GM12864 (cell line): ENCODE measurements around the gene REC114.

ENCODE experiments used
- DNase-seq: peaks from one replicate; pipeline ENCODE4 v3.0.0-alpha.2; 2011; ENCODE audit warnings: low read depth
- H3K4me3 ChIP-seq: 2 replicates; pipeline ENCODE4 v1.5.1; 2011; ENCODE audit warnings: mild to moderate bottlenecking, low read depth, low read length, control low read depth
- TF ChIP-seq, protein P1 (sequence below): IDR thresholded peaks from 2 replicates; pipeline ENCODE4 v1.5.1; 2011; ENCODE audit warnings: low read depth, mild to moderate bottlenecking, moderate library complexity, low read length, control low read depth, inconsistent platforms; ENCODE audit errors: missing control alignments

REC114 gene

DNA sequence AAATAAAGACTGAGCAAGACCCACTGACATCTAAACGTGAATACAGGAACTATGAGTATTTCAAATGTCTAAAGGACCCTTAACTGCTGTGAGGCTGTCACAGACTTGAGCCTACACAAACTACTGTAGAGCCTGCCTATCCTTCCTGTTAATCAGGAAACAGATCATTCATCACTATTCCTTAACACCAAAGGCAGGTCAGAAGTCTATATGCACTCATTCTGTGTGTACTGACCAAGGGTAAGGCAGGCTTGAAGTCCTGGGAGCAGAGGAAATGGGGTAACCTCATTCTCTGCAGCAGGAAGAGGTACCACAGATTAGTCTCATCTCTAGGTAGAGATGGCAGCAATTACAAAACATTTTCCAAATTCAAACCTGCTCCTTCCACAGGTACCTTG is 159.5 kb downstream of the REC114 start:
- no peak for DNase-seq
- no peak overlapping the region for H3K4me3 ChIP-seq
- TF ChIP-seq, protein P1, sequence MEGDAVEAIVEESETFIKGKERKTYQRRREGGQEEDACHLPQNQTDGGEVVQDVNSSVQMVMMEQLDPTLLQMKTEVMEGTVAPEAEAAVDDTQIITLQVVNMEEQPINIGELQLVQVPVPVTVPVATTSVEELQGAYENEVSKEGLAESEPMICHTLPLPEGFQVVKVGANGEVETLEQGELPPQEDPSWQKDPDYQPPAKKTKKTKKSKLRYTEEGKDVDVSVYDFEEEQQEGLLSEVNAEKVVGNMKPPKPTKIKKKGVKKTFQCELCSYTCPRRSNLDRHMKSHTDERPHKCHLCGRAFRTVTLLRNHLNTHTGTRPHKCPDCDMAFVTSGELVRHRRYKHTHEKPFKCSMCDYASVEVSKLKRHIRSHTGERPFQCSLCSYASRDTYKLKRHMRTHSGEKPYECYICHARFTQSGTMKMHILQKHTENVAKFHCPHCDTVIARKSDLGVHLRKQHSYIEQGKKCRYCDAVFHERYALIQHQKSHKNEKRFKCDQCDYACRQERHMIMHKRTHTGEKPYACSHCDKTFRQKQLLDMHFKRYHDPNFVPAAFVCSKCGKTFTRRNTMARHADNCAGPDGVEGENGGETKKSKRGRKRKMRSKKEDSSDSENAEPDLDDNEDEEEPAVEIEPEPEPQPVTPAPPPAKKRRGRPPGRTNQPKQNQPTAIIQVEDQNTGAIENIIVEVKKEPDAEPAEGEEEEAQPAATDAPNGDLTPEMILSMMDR: no peak

DNA sequence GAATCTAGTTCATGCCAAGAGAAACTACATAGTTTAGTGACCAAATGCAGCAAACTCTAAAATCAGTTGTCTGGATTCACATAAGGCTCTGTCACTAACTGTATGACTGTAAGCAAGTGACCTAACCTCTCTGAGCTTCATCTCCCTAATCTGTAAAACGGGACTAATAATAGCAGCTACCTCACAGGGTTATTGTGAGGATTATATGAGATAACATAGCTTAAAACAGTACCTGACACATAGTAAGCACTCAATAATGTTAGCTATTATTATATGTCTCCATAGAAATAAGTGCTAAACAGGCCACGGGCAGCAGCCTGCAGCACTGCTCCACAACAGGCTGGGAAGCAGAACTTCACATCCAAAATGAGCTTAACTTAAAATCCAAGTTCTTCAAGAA is 160.0 kb downstream of the REC114 start:
- DNase-seq: no peak
- TF ChIP-seq, protein P1: no peak

DNA sequence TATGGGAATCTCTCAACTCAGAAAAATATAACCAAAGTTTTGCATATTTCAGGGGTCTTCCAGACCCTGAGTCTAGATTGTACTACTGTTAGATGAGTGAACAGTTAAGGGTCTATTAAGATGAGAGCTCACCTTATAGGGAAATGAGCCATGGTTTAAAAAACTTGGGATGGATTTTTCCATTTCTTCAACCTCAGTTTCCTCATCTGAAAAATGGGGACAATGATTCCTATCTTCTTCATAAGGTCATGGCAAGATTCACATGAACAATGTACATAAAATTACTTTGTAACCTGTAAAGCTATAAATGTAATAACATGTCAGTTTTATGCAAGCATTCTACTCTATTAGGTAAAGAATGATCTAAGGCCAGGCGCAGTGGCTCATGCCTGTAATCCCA is 161.5 kb downstream of the REC114 start:
- TF ChIP-seq, protein P1: no peak
- no peak overlapping the region for H3K4me3 ChIP-seq
- DNase-seq: no peak

More for the DNA sequence above, 160.0 kb downstream of the REC114 start:
- no peak overlapping the region for H3K4me3 ChIP-seq

DNA sequence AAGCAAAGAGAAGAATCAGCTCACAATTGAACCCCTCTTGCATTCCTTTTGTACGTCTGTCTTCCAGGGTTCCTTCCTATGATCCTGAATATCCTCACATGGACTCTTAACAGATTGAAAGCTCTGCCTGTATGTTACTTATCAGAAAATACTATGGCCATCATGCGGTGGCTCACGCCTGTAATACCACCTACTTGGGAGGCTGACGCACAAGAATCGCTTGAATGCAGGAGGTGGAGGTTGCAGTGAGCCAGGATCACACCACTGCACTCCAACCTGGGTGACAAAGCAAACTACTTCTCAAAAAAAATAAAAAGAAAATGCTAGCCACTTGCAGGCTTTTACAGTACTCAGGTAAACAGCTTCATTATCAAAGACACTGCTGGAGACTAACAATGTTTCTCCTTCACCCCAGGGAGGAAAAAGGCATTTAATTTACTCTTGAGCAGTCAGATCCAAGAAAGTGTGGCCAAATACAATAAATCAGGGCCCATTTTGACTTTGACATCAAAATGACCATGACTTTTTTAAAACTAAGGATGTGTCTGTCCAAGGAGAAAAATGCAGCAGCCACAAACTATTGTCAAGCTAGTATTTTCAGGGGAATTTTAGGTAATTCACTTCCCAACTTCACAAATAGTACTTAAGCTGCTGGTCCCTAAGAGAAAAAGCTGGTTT is 162.9 kb downstream of the REC114 start:
- DNase-seq: no peak
- H3K4me3 ChIP-seq: no peak overlapping the region
- TF ChIP-seq, protein P1: no peak

DNA sequence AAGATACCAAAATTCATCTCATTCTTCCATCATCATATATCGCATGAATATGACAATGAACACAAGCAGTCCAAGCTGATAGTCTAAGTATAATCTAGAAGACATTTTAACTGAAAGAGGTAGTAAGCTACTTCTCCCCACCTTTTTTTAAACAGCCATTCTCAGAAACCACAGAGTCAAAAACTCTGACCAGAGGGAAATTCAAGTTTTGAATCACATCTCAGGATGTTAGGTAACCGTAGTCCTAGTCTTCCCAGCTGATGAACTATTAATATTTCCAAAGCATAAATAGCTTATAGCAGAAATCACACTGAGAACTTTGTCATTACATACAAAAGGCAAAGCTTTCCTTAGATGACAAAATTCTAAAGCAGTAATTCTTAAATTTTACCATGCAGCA is 164.4 kb downstream of the REC114 start:
- TF ChIP-seq, protein P1: no peak
- DNase-seq: no peak
- H3K4me3 ChIP-seq: no peak overlapping the region

DNA sequence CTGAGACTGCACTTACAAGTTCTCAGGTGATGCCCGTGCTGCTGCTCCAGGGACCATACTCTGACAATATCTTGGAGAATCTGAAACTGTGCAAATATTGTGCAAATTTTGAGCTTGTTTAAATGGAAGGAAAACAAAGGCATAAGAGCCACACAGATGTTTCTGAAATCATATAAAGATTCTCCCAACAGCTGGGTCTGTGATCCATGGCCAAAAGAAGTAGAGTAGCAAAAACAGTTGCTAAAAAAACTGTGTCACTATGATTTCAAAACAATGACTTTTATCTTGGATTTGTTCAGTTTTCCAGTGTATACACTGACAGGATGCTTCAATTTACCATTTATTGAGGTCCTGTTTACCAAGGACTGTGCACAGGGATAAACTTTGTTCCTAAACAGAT is 164.9 kb downstream of the REC114 start:
- TF ChIP-seq, protein P1: no peak
- no peak for DNase-seq
- no peak overlapping the region for H3K4me3 ChIP-seq

DNA sequence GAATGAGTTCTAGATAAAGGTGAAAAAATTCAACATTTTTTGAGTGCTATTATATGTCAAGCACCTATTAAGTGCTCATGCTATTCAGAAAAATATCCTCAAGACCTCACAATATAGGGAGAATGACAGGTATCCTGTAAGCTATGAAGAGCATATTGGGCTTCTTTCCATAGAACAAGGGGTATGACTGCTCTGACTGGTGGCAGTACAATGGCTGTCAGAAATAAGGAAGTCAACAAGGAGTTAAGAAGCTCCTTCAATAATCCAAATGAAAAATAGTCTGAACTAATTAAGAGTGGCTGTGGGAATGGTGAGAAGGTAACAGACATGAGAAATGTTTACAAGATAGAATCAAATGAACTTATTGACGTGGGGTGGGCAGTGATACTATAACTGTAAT is 165.5 kb downstream of the REC114 start:
- DNase-seq: no peak
- TF ChIP-seq, protein P1: no peak
- no peak overlapping the region for H3K4me3 ChIP-seq
